Measurements from ENCODE around the gene SERPIND1. TPM values are rescaled to one million over a fixed set of nuclear protein-coding genes. Genes with fewer than 3 reads are reported as not detected.
"Not testable (repeated sequence)": the region's sequence is repeated elsewhere in the genome, so short reads cannot be mapped to it uniquely, and the experiment has no call there.

Gene SERPIND1
- total RNA-seq, 2 donors from 2014 or later = 0.32 TPM; not detected in 1

- intact Hi-C loops (cut with DNase I) = no loop called here
- H3K36me3 ChIP-seq = no peaks in the 10 kb centered on the region
- no peak for DNase-seq
- H3K27me3 ChIP-seq = no peaks in the 10 kb centered on the region
- TF ChIP-seq CTCF (IDR thresholded peaks at IDR 0.05) = no peak
- H3K4me3 ChIP-seq = no peak overlapping the region
- no peaks in the 10 kb centered on the region for H3K4me1 ChIP-seq
- H3K9ac ChIP-seq (ENCODE audit: low read depth in 2 of 2, low read length in 2 of 2) = no peak overlapping the region
- no peak overlapping the region for H3K27ac ChIP-seq
- H3K9me3 ChIP-seq = no peaks in the 10 kb centered on the region
These were observed 42.6 kb downstream of the SERPIND1 start for GRCh38 chr22:20816559-20816958.

- intact Hi-C loops (cut with DNase I) = no loop called here
- Histone ChIP-seq H3K4me1 (no peaks in the 10 kb centered on the region), H3K9me3 (no peaks in the 10 kb centered on the region), H3K27ac (no peak overlapping the region), H3K27me3 (no peaks in the 10 kb centered on the region), H3K4me3 (no peak overlapping the region), H3K36me3 (no peaks in the 10 kb centered on the region), H3K9ac (ENCODE audit: low read depth in 2 of 2, low read length in 2 of 2) (no peak overlapping the region)
- DNase-seq = no peak
- no peak for TF ChIP-seq CTCF (IDR thresholded peaks at IDR 0.05)
These were observed 44.6 kb downstream of the SERPIND1 start for GRCh38 chr22:20818471-20818870.

GRCh38 chr22:20819471-20819870 is 45.6 kb downstream of the SERPIND1 start:
- Histone ChIP-seq H3K4me1 (no peaks in the 10 kb centered on the region), H3K36me3 (no peaks in the 10 kb centered on the region), H3K27ac (no peak overlapping the region), H3K27me3 (no peaks in the 10 kb centered on the region), H3K4me3 (no peak overlapping the region), H3K9me3 (no peaks in the 10 kb centered on the region), H3K9ac (ENCODE audit: low read depth in 2 of 2, low read length in 2 of 2) (no peak overlapping the region)
- no peak for DNase-seq
- no peak for TF ChIP-seq CTCF (IDR thresholded peaks at IDR 0.05)
- intact Hi-C loops (cut with DNase I) = no loop called here

- DNase-seq; H3K27me3 ChIP-seq; H3K4me1 ChIP-seq; H3K9ac ChIP-seq (ENCODE audit: low read depth in 2 of 2, low read length in 2 of 2); intact Hi-C loops (cut with DNase I); H3K9me3 ChIP-seq; H3K4me3 ChIP-seq; H3K27ac ChIP-seq; H3K36me3 ChIP-seq: not testable (repeated sequence)
These were observed 47.9 kb downstream of the SERPIND1 start for GRCh38 chr22:20821717-20822239.

GRCh38 chr22:20822240-20822639 is 48.3 kb downstream of the SERPIND1 start:
- intact Hi-C loops (cut with DNase I) = no loop called here
- no peak for DNase-seq
- no peaks in the 10 kb centered on the region for H3K36me3 ChIP-seq

More at GRCh38 chr22:20822240-20822639, 48.3 kb downstream of the SERPIND1 start:
- H3K27ac ChIP-seq = no peak overlapping the region
- no peaks in the 10 kb centered on the region for H3K4me1 ChIP-seq
- H3K27me3 ChIP-seq = no peaks in the 10 kb centered on the region
- no peak overlapping the region for H3K4me3 ChIP-seq
- H3K9me3 ChIP-seq = no peaks in the 10 kb centered on the region
- H3K9ac ChIP-seq (ENCODE audit: low read depth in 2 of 2, low read length in 2 of 2) = no peak overlapping the region
- TF ChIP-seq CTCF (IDR thresholded peaks at IDR 0.05) = no peak

Data from colonic mucosa (tissue), 4 donors.